ENCODE measurements around the gene HMCN1.

The HMCN1 gene

GRCh38 chr1:186213225-186213607 lies 479.0 kb downstream of the HMCN1 start:
- no peak for DNase-seq

- no peak for DNase-seq
Observed at GRCh38 chr1:186214791-186215190, 480.6 kb downstream of the HMCN1 start.

- DNase-seq = no peak
Observed at GRCh38 chr1:186215636-186216035, 481.4 kb downstream of the HMCN1 start.

- DNase-seq = no peak
Observed at GRCh38 chr1:186218654-186219352, 484.6 kb downstream of the HMCN1 start.

- DNase-seq = no peak
Observed at GRCh38 chr1:186220067-186220466, 485.9 kb downstream of the HMCN1 start.

GRCh38 chr1:186220911-186221310 lies 486.7 kb downstream of the HMCN1 start:
- DNase-seq = no peak

- DNase-seq = no peak
Observed at GRCh38 chr1:186225096-186225495, 490.9 kb downstream of the HMCN1 start.

- DNase-seq = no peak
Observed at GRCh38 chr1:186228749-186229148, 494.6 kb downstream of the HMCN1 start.

- DNase-seq = no peak
Observed at GRCh38 chr1:186231861-186232436, 497.8 kb downstream of the HMCN1 start.

- no peak for DNase-seq
Observed at GRCh38 chr1:186234976-186235686, 500.9 kb downstream of the HMCN1 start.

- no peak for DNase-seq
Observed at GRCh38 chr1:186235696-186236095, 501.5 kb downstream of the HMCN1 start.

GRCh38 chr1:186236921-186237320 lies 502.7 kb downstream of the HMCN1 start:
- no peak for DNase-seq

GRCh38 chr1:186239171-186239570 lies 505.0 kb downstream of the HMCN1 start:
- no peak for DNase-seq

- no peak for DNase-seq
Observed at GRCh38 chr1:186240436-186240835, 506.2 kb downstream of the HMCN1 start.

Data from GDM1 (cell line).